SK-N-MC (cell line): Measurements from ENCODE around the gene JADE2.

Source experiments
- EZH2 ChIP-seq: fragments of 200-600 bp; sonication (generic); IDR thresholded peaks from one replicate; pipeline ENCODE4 v1.6.1; 2017; ENCODE audit warnings: antibody characterized with exemption
- FOXP2 ChIP-seq: optimal IDR thresholded peaks from 2 replicates; pipeline ENCODE3; 2011; ENCODE audit warnings: mild to moderate bottlenecking, moderate library complexity; ENCODE audit not compliant: insufficient read depth; ENCODE audit errors: extremely low read length, control extremely low read depth
- POLR2AphosphoS5 ChIP-seq: IDR thresholded peaks from 2 replicates; pipeline ENCODE4 v1.6.1; 2012; ENCODE audit warnings: mild to moderate bottlenecking, low read depth, low read length, borderline replicate concordance

DNA sequence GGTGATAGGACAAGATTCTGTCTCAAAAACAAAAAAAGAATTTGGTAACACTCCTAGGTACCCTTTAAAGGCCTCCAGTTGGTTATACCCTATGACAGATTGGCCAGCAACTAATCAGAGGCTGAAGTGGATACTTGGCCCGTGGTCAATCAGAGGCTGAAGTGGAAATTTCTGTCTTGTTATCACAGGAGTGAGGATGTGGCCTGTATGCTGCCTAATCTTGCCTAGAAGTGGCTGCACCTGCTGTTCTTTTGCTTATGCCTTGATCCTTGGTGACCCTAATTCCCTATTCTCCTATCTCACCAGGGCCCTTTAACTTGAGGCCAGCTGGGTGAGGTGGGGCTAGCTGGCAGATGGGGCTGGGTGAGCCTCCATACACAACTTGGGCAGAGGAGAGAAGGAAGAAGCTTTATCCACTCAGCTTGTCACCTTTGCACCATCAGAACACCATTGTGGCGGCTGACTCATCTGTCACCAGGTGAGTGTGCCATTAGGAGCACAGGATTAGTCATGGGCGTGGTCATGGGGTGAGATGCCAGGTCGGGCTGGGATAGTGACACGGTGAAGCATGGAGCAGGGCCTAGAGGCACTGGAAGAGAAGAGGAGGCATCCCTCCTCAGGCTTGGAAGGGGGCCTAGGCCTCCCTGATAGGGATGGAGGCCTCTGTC, 65.7 kb downstream of the JADE2 start:
- no peak for TF ChIP-seq POLR2AphosphoS5
- no peak for TF ChIP-seq EZH2
- TF ChIP-seq FOXP2, result no peak
